ENCODE measurements around the gene DUSP7. TPM values are rescaled to one million over a fixed set of nuclear protein-coding genes. Genes with fewer than 3 reads are reported as not detected.

Gene DUSP7
- total and polyA plus RNA-seq, 9 of the 15 experiments (the other 6 are each of a cell fraction or from before 2014, with no cell fraction given), result 0.45 to 15.8 (median 8.2) TPM

DNA sequence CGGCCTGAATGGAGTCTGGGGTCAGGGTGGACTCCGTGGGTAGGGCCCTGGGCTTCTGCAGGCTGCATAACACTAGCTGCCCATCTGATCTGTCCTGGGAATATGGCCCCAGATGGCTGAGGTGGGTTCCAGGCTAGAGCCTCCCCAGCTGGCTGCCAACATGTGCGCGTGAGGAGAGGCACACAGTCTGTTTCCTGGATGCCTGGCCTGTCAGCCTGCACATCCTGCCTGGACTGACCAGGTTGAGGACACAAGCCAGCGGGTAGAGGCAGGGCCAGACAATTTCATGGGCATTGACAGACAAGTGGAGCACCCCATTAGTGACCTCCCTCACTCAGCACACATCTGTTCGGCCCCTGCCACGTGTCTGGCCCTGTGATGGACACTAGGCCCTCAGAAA, 30.9 kb downstream of the DUSP7 start:
- CTCF ChIA-PET (ENCODE audit: low intra/inter-chr PET ratio), result no interaction called here
- Histone ChIP-seq H3K27ac (ENCODE audit: extremely low read depth, low read depth, low read length) (no peak overlapping the region), H3K79me2 (ENCODE audit: control insufficient read depth, insufficient read depth, low read length) (no peaks in the 10 kb centered on the region), H3K36me3 (ENCODE audit: control insufficient read depth, insufficient read depth, low read length) (no peaks in the 10 kb centered on the region), H3K9ac (ENCODE audit: insufficient read depth in 1 of 2, low read depth in 2 of 2, low read length in 2 of 2) (no peak overlapping the region), H3K27me3 (ENCODE audit: control insufficient read depth in 2 of 2, insufficient read depth in 2 of 2, low read length in 2 of 2) (no peaks in the 10 kb centered on the region), H3K4me3 (no peak overlapping the region), H3K9me1 (ENCODE audit: control insufficient read depth, insufficient read depth, low read length) (no peaks in the 10 kb centered on the region), H2AFZ (ENCODE audit: low read depth, low read length) (no peak overlapping the region), H3K4me2 (ENCODE audit: insufficient read depth, low read length) (no peak overlapping the region), H3K4me1 (replicated peaks in 1 of 2; ENCODE audit: control insufficient read depth in 2 of 2, insufficient read depth in 2 of 2, low read length in 2 of 2) (peaks cover 27 to 33% of the 10 kb centered on the region in 2 experiments), H4K20me1 (replicated peaks; ENCODE audit: control insufficient read depth, insufficient read depth, low read length) (no peaks in the 10 kb centered on the region), H3K9me3 (replicated peaks; ENCODE audit: control insufficient read depth, insufficient read depth, low read depth, low read length) (no peaks in the 10 kb centered on the region)
- DNase-seq (ENCODE audit: extremely low read depth in 1 of 4, low spot score in 3 of 4), result no peak
- in situ Hi-C loops (cut with MboI) (no loop called here), intact Hi-C loops (cut with micrococcal nuclease) (no loop called here)
- WGBS (ENCODE audit: insufficient coverage, low coverage, missing lambda C conversion rate), result 28% methylated on average over 5 of the region's 7 CpGs
- no TSS peak for BruUV-seq (replicated peaks)
- POLR2A ChIA-PET, result no interaction called here
- ATAC-seq, result no peak
- TF ChIP-seq ZC3H11A (IDR thresholded peaks at IDR 0.05; ENCODE audit: low read depth, low read length) (no peak), CBFA2T2 (conservative IDR thresholded peaks at IDR 0.05) (no peak), HNRNPL (IDR thresholded peaks at IDR 0.05; ENCODE audit: low read depth, low read length) (no peak), TEAD4 (IDR thresholded peaks at IDR 0.05; ENCODE audit: low read length) (no peak), TEAD4 (CRISPR knock-in tag; IDR thresholded peaks at IDR 0.05; ENCODE audit: borderline replicate concordance) (no peak), CBX2 (IDR thresholded peaks at IDR 0.05; ENCODE audit: insufficient read depth, low read length, poor library complexity, severe bottlenecking) (no peak), ZNF79 (CRISPR knock-in tag; IDR thresholded peaks at IDR 0.05; ENCODE audit: low read depth) (no peak), SNRNP70 (optimal IDR thresholded peaks at IDR 0.05; ENCODE audit: low read depth, low read length) (no peak), CHD2 (IDR thresholded peaks at IDR 0.05; ENCODE audit: low read depth, low read length) (no peak), CEBPB (tag; IDR thresholded peaks at IDR 0.05) (no peak), KAT2B (IDR thresholded peaks at IDR 0.05; ENCODE audit: low read depth, low read length) (no peak)
- TF ChIP-seq, protein P1, sequence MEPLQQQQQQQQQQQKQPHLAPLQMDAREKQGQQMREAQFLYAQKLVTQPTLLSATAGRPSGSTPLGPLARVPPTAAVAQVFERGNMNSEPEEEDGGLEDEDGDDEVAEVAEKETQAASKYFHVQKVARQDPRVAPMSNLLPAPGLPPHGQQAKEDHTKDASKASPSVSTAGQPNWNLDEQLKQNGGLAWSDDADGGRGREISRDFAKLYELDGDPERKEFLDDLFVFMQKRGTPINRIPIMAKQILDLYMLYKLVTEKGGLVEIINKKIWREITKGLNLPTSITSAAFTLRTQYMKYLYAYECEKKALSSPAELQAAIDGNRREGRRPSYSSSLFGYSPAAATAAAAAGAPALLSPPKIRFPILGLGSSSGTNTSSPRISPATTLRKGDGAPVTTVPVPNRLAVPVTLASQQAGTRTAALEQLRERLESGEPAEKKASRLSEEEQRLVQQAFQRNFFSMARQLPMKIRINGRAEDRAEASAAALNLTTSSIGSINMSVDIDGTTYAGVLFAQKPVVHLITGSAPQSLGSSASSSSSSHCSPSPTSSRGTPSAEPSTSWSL (CRISPR knock-in tag; IDR thresholded peaks at IDR 0.05; ENCODE audit: borderline replicate concordance), result no peak
- TF ChIP-seq, protein P2, sequence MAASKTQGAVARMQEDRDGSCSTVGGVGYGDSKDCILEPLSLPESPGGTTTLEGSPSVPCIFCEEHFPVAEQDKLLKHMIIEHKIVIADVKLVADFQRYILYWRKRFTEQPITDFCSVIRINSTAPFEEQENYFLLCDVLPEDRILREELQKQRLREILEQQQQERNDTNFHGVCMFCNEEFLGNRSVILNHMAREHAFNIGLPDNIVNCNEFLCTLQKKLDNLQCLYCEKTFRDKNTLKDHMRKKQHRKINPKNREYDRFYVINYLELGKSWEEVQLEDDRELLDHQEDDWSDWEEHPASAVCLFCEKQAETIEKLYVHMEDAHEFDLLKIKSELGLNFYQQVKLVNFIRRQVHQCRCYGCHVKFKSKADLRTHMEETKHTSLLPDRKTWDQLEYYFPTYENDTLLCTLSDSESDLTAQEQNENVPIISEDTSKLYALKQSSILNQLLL (CRISPR knock-in tag; IDR thresholded peaks at IDR 0.05; ENCODE audit: borderline replicate concordance), result no peak
- TF ChIP-seq, protein P3, sequence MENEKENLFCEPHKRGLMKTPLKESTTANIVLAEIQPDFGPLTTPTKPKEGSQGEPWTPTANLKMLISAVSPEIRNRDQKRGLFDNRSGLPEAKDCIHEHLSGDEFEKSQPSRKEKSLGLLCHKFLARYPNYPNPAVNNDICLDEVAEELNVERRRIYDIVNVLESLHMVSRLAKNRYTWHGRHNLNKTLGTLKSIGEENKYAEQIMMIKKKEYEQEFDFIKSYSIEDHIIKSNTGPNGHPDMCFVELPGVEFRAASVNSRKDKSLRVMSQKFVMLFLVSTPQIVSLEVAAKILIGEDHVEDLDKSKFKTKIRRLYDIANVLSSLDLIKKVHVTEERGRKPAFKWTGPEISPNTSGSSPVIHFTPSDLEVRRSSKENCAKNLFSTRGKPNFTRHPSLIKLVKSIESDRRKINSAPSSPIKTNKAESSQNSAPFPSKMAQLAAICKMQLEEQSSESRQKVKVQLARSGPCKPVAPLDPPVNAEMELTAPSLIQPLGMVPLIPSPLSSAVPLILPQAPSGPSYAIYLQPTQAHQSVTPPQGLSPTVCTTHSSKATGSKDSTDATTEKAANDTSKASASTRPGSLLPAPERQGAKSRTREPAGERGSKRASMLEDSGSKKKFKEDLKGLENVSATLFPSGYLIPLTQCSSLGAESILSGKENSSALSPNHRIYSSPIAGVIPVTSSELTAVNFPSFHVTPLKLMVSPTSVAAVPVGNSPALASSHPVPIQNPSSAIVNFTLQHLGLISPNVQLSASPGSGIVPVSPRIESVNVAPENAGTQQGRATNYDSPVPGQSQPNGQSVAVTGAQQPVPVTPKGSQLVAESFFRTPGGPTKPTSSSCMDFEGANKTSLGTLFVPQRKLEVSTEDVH (IDR thresholded peaks at IDR 0.05; ENCODE audit: low read depth, partially characterized antibody), result no peak
- no peak for FAIRE-seq
